Measurements from ENCODE around the gene KLF3. TPM values are rescaled to one million over a fixed set of nuclear protein-coding genes. Genes with fewer than 3 reads are reported as not detected.
"Not testable (repeated sequence)": the region's sequence is repeated elsewhere in the genome, so short reads cannot be mapped to it uniquely, and the experiment has no call there.

The KLF3 gene
- total RNA-seq, 1 donor from 2014 or later = 16.5 TPM

GRCh38 chr4:38620065-38620464 is 43.9 kb upstream of the KLF3 start:
- no peak for DNase-seq
- intact Hi-C loops (cut with micrococcal nuclease) = no loop called here
- Histone ChIP-seq H3K4me1 (peaks cover 8% of the 10 kb centered on the region), H3K9me3 (replicated peaks) (no peaks in the 10 kb centered on the region), H3K27ac (replicated peaks) (no peak overlapping the region), H3K36me3 (no peaks in the 10 kb centered on the region), H3K4me3 (no peak overlapping the region), H3K27me3 (ENCODE audit: low read depth) (no peaks in the 10 kb centered on the region)
- TF ChIP-seq CTCF (IDR thresholded peaks at IDR 0.05; ENCODE audit: borderline replicate concordance) = no peak

DNA sequence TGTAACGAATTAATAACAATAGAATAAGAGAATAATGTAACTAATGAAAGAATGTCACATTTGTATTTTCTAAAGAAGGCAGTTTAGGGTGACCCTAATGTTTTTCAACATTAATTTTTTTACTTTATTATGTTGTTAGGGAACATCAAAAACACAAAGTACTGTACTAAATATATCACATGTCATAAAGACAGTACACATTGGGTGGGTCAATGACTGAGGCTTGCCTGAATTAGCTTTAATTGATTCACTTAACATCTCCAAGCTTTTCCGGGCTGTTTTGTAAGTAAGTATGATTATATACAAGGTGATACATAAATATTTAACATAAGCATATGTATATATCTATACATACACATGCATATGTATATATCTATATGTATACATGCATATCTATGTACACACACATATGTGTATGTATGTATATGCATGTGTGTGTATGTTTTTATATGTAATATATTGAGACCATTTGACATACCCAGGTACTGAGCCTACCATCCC is 43.4 kb upstream of the KLF3 start:
- Histone ChIP-seq H3K27ac (replicated peaks) (no peak overlapping the region), H3K9me3 (replicated peaks) (no peaks in the 10 kb centered on the region), H3K4me1 (peaks cover 8% of the 10 kb centered on the region), H3K36me3 (no peaks in the 10 kb centered on the region), H3K27me3 (ENCODE audit: low read depth) (no peaks in the 10 kb centered on the region), H3K4me3 (no peak overlapping the region)
- no peak for DNase-seq
- intact Hi-C loops (cut with micrococcal nuclease) = no loop called here
- TF ChIP-seq CTCF (IDR thresholded peaks at IDR 0.05; ENCODE audit: borderline replicate concordance) = no peak

- H3K27me3 ChIP-seq (ENCODE audit: low read depth) = no peaks in the 10 kb centered on the region
- H3K36me3 ChIP-seq = no peaks in the 10 kb centered on the region
- intact Hi-C loops (cut with micrococcal nuclease) = no loop called here
- no peak for DNase-seq
- H3K4me1 ChIP-seq = peaks cover 8% of the 10 kb centered on the region
- no peak for TF ChIP-seq CTCF (IDR thresholded peaks at IDR 0.05; ENCODE audit: borderline replicate concordance)
- H3K9me3 ChIP-seq (replicated peaks) = no peaks in the 10 kb centered on the region
- no peak overlapping the region for H3K4me3 ChIP-seq
- no peak overlapping the region for H3K27ac ChIP-seq (replicated peaks)
These were observed 42.8 kb upstream of the KLF3 start for GRCh38 chr4:38621028-38621684.

- Histone ChIP-seq H3K27me3 (ENCODE audit: low read depth) (no peaks in the 10 kb centered on the region), H3K4me3 (no peak overlapping the region), H3K36me3 (no peaks in the 10 kb centered on the region), H3K9me3 (replicated peaks) (no peaks in the 10 kb centered on the region), H3K27ac (replicated peaks) (no peak overlapping the region), H3K4me1 (peaks cover 8% of the 10 kb centered on the region)
- intact Hi-C loops (cut with micrococcal nuclease) = no loop called here
- DNase-seq = no peak
- TF ChIP-seq CTCF (IDR thresholded peaks at IDR 0.05; ENCODE audit: borderline replicate concordance) = no peak
These were observed 42.2 kb upstream of the KLF3 start for GRCh38 chr4:38621831-38622230.

- H3K27me3 ChIP-seq (ENCODE audit: low read depth); H3K4me3 ChIP-seq; H3K9me3 ChIP-seq (replicated peaks); H3K36me3 ChIP-seq; DNase-seq; H3K4me1 ChIP-seq; intact Hi-C loops (cut with micrococcal nuclease); H3K27ac ChIP-seq (replicated peaks): not testable (repeated sequence)
These were observed 41.7 kb upstream of the KLF3 start for GRCh38 chr4:38622340-38622739.

DNA sequence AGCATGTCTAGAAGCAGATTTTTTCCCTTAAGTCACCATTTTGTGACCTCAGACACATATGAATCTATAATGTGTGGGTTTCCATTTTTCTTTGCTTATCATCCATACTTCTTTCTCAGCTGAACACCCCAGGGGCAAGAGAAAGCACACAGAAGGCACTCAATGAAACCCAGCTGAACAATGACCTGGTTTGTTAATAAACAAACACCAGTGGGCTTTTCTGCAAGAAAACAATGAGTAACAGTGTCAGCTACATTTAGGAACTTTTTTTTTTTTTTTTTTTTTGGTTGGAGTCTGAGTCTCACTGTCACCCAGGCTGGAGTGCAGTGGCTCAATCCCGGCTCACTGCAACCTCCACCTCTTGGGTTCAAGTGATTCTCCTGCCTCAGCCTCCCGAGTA is 40.7 kb upstream of the KLF3 start:
- no peaks in the 10 kb centered on the region for H3K27me3 ChIP-seq (ENCODE audit: low read depth)
- H3K36me3 ChIP-seq = no peaks in the 10 kb centered on the region
- no peak for DNase-seq
- no peak for TF ChIP-seq CTCF (IDR thresholded peaks at IDR 0.05; ENCODE audit: borderline replicate concordance)
- intact Hi-C loops (cut with micrococcal nuclease) = no loop called here
- H3K4me1 ChIP-seq = peaks cover 8% of the 10 kb centered on the region
- no peak overlapping the region for H3K27ac ChIP-seq (replicated peaks)
- H3K9me3 ChIP-seq (replicated peaks) = no peaks in the 10 kb centered on the region
- no peak overlapping the region for H3K4me3 ChIP-seq

All from left ventricle myocardium inferior (tissue), 1 donor.